ENCODE results near the gene ABLIM3. TPM values are rescaled to one million over a fixed set of nuclear protein-coding genes. Genes with fewer than 3 reads are reported as not detected.

The ABLIM3 gene
- total and polyA plus RNA-seq, 10 of the 15 experiments (the other 5 are each of a cell fraction or from before 2014, with no cell fraction given), result 0.03 TPM; not detected in 9

DNA sequence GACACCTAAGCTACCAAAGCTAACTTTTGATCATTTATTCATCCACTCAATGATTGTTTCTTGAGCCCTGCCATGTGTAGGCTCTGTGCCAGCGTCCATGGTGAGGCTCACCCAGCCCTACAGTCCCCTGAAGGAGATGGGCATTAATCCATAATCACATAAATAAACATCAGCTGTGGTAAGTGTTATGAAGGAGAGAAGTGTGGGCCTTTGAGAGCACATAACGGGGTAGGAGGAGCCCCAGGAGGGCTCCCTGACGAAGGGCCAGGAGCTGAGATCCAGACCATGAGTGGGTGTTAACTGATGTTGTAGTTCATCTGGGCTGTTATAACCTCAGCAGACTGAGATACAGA lies 76.5 kb downstream of the ABLIM3 start (continued):
- TF ChIP-seq, protein P1, sequence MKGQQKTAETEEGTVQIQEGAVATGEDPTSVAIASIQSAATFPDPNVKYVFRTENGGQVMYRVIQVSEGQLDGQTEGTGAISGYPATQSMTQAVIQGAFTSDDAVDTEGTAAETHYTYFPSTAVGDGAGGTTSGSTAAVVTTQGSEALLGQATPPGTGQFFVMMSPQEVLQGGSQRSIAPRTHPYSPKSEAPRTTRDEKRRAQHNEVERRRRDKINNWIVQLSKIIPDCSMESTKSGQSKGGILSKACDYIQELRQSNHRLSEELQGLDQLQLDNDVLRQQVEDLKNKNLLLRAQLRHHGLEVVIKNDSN (IDR thresholded peaks at IDR 0.05; ENCODE audit: borderline replicate concordance, extremely low read length, insufficient read depth, low read depth, low read length), result no peak
- TF ChIP-seq HDAC6 (IDR thresholded peaks at IDR 0.05; ENCODE audit: unreplicated experiment), result no peak

DNA sequence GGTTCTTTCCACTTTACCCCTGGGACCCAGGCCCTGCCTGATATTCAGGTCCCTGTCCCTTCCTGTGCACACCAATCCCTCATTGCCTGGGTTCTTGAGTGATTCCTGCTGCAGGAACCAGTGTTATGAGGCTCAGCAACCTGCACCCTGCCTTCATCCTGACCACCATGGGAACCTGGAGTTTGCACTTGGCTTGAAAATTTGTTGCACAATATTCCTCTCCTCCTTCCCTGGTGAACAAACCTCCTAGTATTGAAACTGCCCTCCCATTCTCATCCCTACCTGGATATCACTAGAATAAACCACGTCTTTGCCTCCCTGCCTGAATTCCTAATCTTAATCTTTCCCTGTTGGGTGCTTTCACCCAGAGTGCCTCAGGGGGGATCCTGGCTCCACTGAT lies 78.3 kb downstream of the ABLIM3 start:
- DNase-seq (ENCODE audit: low read depth, low spot score) (no peak), ATAC-seq (no peak), FAIRE-seq (no peak)
- H3K4me3 ChIP-seq, result no peak overlapping the region
- CTCF ChIA-PET, result no interaction called here
- in situ Hi-C loops (cut with MboI) (no loop called here), intact Hi-C loops (cut with micrococcal nuclease; ENCODE audit: unreplicated experiment) (no loop called here)
- H3K9ac ChIP-seq (ENCODE audit: control insufficient read depth, insufficient read depth, low read length), result no peak overlapping the region
- RAD21 ChIA-PET (ENCODE audit: unreplicated experiment), result no interaction called here
- POLR2A ChIA-PET, result no interaction called here
- SMC1A ChIA-PET (ENCODE audit: uncharacterized antibody, unreplicated experiment), result no interaction called here
- no peak overlapping the region for H2AFZ ChIP-seq (ENCODE audit: control insufficient read depth, low read depth, low read length)
- no peaks in the 10 kb centered on the region; a peak in 1 of 4 replicates for H3K27me3 ChIP-seq (replicated peaks in 1 of 2; ENCODE audit: control insufficient read depth in 2 of 2, insufficient read depth in 2 of 2, low read length in 1 of 2)
- no peaks in the 10 kb centered on the region for H3K4me1 ChIP-seq (ENCODE audit: control insufficient read depth, insufficient read depth, low read length)
- H3K27ac ChIP-seq (ENCODE audit: control insufficient read depth, insufficient read depth), result no peak overlapping the region
- no peak overlapping the region for H3K4me2 ChIP-seq (ENCODE audit: control insufficient read depth, insufficient read depth)
- 4% methylated on average over 1 of the region's 1 CpG for WGBS (ENCODE audit: insufficient coverage, insufficient replicate concordance, low lambda C conversion rate, missing lambda C conversion rate)
- BruUV-seq (replicated peaks), result no TSS peak
- H3K79me2 ChIP-seq (ENCODE audit: control insufficient read depth, insufficient read depth, low read length), result no peaks in the 10 kb centered on the region
- H3K36me3 ChIP-seq (ENCODE audit: control insufficient read depth in 2 of 2, insufficient read depth in 2 of 2, low read length in 1 of 2), result no peaks in the 10 kb centered on the region
- H4K20me1 ChIP-seq (ENCODE audit: control insufficient read depth, insufficient read depth), result no peaks in the 10 kb centered on the region
- H3K9me3 ChIP-seq (replicated peaks; ENCODE audit: control insufficient read depth, insufficient read depth, low read length), result no peaks in the 10 kb centered on the region
- TF ChIP-seq, protein P2, sequence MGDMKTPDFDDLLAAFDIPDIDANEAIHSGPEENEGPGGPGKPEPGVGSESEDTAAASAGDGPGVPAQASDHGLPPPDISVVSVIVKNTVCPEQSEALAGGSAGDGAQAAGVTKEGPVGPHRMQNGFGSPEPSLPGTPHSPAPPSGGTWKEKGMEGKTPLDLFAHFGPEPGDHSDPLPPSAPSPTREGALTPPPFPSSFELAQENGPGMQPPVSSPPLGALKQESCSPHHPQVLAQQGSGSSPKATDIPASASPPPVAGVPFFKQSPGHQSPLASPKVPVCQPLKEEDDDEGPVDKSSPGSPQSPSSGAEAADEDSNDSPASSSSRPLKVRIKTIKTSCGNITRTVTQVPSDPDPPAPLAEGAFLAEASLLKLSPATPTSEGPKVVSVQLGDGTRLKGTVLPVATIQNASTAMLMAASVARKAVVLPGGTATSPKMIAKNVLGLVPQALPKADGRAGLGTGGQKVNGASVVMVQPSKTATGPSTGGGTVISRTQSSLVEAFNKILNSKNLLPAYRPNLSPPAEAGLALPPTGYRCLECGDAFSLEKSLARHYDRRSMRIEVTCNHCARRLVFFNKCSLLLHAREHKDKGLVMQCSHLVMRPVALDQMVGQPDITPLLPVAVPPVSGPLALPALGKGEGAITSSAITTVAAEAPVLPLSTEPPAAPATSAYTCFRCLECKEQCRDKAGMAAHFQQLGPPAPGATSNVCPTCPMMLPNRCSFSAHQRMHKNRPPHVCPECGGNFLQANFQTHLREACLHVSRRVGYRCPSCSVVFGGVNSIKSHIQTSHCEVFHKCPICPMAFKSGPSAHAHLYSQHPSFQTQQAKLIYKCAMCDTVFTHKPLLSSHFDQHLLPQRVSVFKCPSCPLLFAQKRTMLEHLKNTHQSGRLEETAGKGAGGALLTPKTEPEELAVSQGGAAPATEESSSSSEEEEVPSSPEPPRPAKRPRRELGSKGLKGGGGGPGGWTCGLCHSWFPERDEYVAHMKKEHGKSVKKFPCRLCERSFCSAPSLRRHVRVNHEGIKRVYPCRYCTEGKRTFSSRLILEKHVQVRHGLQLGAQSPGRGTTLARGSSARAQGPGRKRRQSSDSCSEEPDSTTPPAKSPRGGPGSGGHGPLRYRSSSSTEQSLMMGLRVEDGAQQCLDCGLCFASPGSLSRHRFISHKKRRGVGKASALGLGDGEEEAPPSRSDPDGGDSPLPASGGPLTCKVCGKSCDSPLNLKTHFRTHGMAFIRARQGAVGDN (IDR thresholded peaks at IDR 0.05), result no peak
